HK-2 (cell line): ENCODE measurements around the gene GPC5.
"Not testable (repeated sequence)": the region's sequence is repeated elsewhere in the genome, so short reads cannot be mapped to it uniquely, and the experiment has no call there.

Experiments
- DNase-seq: peaks from one replicate; pipeline ENCODE4 v3.0.0-alpha.2; 2018; ENCODE audit not compliant: unreplicated experiment

The GPC5 gene

DNA sequence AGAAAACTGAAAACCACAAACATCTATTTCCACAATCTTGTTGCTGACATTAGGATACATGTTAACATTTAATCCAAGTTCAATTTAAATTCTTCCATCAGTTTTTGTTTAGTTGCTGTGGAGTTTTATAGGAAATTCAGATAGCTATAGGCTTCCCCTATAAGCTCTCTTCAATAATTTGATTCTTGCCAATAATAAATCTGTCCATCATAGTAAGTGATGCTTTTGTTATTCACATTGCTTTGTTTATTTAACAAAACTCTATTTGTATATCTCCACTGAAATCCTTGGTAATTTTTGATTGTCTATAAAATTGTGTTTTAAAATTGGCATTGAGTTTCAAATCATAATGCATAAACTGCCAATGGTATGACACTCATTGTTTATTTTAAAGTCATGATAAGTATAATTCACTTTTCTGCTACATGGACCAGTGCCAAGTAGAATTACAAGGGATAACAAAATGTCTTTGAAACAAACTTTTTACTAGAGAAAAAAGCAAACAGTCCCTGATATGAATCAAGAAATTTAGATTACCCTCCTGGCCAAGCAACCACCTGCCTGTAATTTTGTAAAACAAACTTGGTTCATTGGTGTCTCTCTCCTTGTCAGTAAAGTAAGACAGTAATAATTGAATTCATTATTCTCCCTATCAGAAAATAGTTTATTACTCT, 1250.9 kb downstream of the GPC5 start:
- DNase-seq = no peak

GRCh38 chr13:92656103-92656502, 1257.7 kb downstream of the GPC5 start:
- no peak for DNase-seq

DNA sequence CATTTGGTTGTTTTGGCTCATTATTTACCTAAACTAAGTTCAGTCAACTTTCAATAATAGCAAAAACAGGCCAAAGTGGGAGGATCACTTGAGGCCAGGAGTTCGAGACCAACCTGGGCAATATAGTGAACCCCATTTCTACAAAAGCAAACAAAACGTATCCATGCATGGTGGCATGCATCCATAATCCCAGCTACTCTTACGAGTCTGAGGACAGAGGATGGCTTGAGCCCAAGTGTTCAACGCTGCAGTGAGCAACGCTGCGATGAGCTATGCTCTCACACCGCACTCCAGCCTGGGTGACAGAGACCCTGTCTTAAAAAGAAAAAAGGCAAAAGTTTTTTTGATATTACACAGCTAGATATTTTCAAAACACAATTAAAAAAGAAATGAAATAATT, 1258.2 kb downstream of the GPC5 start:
- no peak for DNase-seq

- DNase-seq = no peak
Measured at GRCh38 chr13:92657565-92657964, 1259.1 kb downstream of the GPC5 start.

- no peak for DNase-seq
Measured at GRCh38 chr13:92658293-92658692, 1259.9 kb downstream of the GPC5 start.

DNA sequence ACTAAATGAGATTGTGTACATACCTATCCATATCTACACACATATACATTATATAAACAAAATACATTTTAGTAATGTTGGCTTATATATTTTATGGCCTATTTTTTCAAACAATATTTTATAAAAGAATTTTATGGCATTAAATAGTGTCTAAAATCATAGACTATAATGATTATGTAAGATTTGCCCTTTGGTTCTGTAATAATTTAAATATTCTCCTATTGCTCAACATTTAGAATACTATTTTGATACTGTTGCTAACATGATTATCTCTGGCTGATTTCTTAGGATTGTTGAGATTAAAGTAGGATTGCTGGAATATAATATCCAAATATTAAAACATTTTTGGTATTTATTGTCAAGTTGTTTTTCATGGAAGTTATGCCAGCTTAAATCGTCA, 1263.0 kb downstream of the GPC5 start:
- no peak for DNase-seq

DNA sequence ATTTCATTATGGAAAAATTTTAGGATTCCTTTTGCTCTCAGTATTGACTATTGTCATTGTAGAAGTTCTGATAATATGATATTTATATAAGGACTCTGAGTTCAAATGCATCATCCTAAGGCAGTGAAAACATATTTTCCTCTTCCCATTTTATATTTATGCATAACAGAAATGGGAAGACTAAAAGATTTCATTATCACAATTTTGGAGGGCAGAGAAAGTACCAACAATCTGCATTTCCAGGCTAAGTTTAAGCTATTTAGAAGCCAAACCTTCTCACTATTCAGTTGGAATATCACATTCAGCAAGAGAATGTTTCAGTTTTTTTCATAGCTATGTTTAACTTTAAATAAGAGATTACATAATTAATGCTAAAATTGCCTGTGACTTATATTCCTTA, 1269.7 kb downstream of the GPC5 start:
- no peak for DNase-seq

DNA sequence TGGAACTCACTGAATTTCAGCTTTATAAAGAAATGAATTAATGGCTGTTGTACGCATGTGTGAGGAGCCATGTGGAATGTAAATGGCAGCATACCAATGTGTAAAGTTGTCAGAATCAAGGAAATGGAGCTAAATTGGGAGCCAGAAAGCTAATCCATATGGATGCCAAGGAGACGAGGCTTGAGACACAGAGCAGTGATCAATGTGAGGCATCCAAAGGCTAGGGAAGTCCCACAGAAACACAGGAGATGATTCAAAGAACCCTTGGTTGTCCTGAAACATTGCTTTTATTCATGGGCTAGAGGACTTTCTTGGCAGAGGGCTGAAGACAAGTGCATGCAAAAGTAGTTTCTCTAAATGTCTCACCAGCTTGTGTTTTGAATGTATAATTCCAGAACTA, 1271.7 kb downstream of the GPC5 start:
- DNase-seq = no peak

- no peak for DNase-seq
Measured at GRCh38 chr13:92671821-92672220, 1273.4 kb downstream of the GPC5 start.

DNA sequence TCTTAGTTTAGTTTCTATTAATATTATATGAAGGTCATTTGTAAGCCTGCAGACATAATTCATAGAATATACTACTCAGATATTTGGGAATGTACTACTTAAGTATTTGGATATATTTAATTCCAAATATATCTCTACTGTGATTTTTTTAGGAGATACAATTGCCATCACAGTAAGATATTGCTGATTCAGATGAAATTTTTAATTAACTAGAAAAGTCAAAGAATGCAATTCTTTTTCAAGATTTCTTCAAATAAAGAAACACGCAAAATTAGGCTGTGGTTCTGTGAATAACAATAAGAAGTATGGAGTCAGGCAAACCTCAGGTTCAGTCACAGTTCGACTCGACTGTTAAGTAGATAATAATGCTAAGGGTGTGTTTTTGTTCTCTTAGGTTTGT, 1277.8 kb downstream of the GPC5 start:
- DNase-seq = no peak

DNA sequence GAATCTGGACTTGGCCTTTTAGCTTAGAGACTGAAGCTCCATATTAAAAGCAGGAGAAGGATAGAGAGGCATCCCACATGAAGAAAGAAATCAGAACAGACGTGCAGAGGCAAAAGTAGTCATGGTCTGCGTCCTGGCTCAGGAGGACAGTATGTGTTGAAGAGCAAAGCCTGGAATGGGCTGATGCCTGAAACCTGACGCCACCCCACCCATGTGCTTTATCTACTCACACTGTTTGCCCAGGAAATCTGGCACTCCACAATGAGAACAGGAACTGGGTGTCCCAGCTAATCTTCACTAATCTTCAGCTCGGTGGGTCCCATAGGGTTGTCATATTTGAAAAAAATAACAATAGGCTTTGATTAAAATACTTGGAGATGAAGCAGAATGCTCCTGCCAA, 1279.2 kb downstream of the GPC5 start:
- DNase-seq = no peak

- no peak for DNase-seq
Measured at GRCh38 chr13:92679602-92680001, 1281.2 kb downstream of the GPC5 start.

- no peak for DNase-seq
Measured at GRCh38 chr13:92681239-92681638, 1282.8 kb downstream of the GPC5 start.

DNA sequence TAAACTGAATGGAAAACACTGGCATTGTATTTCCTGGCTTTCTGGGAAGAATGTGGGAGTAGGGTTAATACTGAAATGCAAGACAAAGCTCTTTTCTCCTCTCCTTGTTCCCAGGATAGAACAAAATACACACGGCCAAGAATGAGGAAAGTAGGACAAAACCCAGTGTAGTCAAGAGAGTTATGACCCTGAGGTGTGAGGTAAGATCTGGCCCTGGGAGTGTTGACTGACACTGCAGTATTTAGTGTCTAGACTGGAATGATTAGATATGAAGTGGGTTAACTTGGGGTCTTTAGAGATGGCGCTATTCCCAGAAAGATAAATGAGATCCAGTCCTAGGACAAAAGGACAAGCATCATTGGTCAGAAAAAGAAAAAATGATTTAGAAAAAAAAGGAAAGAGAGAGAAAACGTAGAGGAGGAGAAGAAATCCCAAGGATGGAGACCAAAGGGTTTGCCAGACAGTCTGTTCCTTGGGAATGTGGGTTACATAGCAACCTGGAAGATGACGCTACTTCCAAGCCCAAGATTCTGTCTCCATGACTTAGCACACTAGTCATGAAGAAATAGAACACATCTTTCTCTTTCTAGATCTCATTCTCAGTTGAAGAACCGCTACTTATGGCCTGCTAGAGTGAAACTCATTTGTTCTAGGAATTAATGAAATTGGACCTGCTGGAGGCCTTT, 1284.6 kb downstream of the GPC5 start:
- DNase-seq = no peak

DNA sequence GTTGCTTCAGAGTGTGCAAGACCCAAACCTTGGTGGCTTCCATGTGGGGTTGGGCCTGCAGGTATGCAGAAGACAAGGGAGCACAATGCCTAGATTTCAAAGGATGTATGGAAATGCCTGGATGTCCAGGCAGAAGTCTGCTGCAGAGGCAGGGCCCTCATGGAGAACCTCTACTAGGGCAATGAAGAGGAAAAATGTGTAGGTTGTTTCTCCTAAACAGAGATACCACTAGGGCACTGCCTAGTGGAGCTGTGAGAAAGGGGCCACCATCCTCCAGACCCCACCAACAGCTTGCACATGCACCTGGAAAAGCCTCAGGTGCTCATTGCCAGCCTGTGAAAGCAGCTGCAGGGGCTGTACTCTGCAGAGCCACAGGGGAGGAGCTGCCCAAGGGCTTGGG, 1295.6 kb downstream of the GPC5 start:
- DNase-seq = no peak

DNA sequence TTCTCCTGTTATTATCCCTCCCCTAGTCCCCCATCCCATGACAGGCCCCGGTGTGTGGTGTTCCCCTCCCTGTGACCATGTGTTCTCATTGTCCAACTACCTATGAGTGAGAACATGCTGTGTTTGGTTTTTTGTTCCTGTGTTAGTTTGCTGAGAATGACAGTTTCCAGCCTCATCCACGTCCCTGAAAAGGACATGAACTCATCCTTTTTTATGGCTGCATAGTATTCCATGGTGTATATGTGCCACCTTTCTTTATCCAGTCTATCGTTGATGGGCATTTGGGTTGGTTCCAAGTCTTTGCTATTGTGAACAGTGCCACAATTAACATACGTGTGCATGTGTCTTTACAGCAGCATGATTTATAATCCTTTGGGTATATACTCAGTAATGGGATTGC, 1297.4 kb downstream of the GPC5 start:
- DNase-seq = not testable (repeated sequence)

- DNase-seq = no peak
Measured at GRCh38 chr13:92716749-92717148, 1318.3 kb downstream of the GPC5 start.

GRCh38 chr13:92717857-92718256, 1319.4 kb downstream of the GPC5 start:
- DNase-seq = no peak

DNA sequence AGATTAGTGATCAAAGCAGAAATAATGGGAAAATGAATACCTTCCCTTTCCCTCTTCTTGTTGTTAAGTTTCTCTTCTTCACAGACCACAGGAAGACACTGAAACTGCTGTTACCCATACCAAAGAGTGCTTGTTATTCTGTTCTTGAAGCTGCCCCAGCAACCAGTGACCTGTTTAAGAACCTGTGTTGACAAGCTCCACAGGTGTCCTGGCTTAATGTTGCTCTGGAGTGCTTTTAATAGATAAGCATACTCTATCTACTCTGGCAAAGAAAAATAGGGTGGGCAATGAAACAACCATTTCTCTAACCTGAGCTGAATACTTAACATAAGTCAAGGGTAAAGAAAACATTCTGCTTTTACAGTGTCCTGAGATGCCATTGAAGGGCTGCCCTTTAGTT, 1321.4 kb downstream of the GPC5 start:
- DNase-seq = no peak

DNA sequence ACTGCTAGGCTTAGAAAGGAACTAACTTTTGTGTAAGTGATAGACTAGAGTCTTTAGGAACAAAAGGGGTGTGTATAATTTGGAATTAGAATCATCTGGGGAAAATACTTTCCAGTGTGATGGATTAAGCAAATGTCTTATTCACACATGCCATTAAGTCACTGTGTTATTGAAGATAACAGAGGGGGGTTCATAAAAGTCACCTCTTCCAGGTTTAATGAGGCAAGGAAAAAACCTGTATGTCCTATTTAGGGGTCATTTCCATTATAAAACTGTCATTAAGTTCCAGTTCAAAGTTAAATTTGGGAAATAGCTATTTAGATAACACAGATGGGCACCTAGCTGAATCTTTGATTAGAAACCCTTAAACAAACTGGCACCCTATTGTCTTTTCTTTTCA, 1323.2 kb downstream of the GPC5 start:
- DNase-seq = no peak

DNA sequence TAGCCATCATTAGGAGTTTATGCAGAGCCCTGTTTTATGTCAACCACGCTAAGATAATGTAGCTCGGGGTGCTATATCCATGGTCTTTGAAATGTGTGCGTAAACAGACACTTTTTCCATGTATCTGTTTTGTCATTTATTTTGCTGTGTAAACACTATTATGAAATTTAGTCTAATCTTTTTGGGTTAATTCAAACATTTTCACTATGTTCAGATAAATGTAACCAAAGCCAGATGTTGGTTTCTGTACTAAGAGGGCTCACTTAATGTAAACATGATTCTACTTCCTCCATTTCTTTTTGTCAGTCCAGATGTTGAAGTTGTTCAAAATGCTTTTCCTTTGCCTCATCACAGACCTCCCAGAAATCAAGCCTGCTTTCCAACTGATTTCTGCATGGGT, 1328.7 kb downstream of the GPC5 start:
- DNase-seq = no peak

- DNase-seq = no peak
Measured at GRCh38 chr13:92734068-92734467, 1335.6 kb downstream of the GPC5 start.

DNA sequence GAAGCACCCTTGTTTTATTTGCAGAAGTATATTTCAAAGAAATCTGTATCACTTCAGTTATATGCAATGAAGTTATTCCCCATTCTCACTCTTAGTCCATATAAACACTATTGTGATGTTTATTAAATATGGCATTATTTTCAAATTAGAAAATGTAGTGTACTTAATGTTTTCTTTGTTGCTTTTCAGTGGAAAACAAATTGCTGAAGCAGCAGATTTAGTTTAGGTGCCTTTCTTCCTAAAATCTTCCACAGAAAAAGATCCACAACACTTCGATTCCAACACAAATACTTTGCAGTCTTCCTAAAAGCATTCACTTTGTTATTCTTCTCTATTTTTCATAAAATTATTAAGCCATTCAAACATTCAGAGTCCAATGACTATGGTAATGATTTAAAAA, 1336.1 kb downstream of the GPC5 start:
- DNase-seq = no peak

GRCh38 chr13:92735909-92736308, 1337.5 kb downstream of the GPC5 start:
- DNase-seq = no peak
